ENCODE results near the gene ASCC1.

- TF ChIP-seq POLR2A (IDR thresholded peaks at IDR 0.05; ENCODE audit: low read depth) (no peak), CTCF (IDR thresholded peaks at IDR 0.05) (no peak), POLR2AphosphoS5 (IDR thresholded peaks at IDR 0.05) (no peak)
Measured at GRCh38 chr10:72204724-72205123, 11.4 kb downstream of the ASCC1 start.

All from esophagus muscularis mucosa (tissue), 3 donors.